ENCODE data around the gene MYO3B.

- no peak for TF ChIP-seq POLR2AphosphoS5 (IDR thresholded peaks at IDR 0.05)
- no peak for TF ChIP-seq POLR2A (IDR thresholded peaks at IDR 0.05; ENCODE audit: low read depth)
Observed at GRCh38 chr2:170514140-170514539, 336.2 kb downstream of the MYO3B start.

All from esophagus muscularis mucosa (tissue), 2 donors.